NCI-H1694 (cell line): ENCODE results near the gene ADAMTS5.

Experiments
- DNase-seq: peaks from one replicate; lab custom pipeline; 2025; lab: John Stamatoyannopoulos, UW

Gene ADAMTS5

GRCh38 chr21:26887251-26887650 lies 79.6 kb downstream of the ADAMTS5 start:
- DNase-seq: no peak

- no peak for DNase-seq
These were observed 82.5 kb downstream of the ADAMTS5 start for GRCh38 chr21:26884436-26884835.

GRCh38 chr21:26883768-26884167 lies 83.1 kb downstream of the ADAMTS5 start:
- no peak for DNase-seq

GRCh38 chr21:26881504-26882228 lies 85.2 kb downstream of the ADAMTS5 start:
- DNase-seq: peak; percentile 71

GRCh38 chr21:26877018-26877417 lies 89.9 kb downstream of the ADAMTS5 start:
- DNase-seq: no peak

- DNase-seq: no peak
These were observed 92.5 kb downstream of the ADAMTS5 start for GRCh38 chr21:26874347-26874746.
